Measurements from ENCODE around the gene LDLRAD2.
"Not testable (repeated sequence)": the region's sequence is repeated elsewhere in the genome, so short reads cannot be mapped to it uniquely, and the experiment has no call there.

The LDLRAD2 gene, protein sequence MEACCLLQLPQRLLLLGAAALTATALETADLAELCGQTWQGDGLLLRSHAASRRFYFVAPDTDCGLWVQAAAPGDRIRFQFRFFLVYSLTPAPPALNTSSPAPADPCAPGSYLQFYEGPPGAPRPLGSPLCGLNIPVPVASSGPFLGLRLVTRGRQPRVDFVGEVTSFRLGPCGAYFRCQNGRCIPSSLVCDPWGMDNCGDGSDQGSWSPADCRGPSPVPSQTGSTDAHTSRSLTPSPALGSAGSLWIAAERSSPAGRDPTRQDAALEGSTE

DNA sequence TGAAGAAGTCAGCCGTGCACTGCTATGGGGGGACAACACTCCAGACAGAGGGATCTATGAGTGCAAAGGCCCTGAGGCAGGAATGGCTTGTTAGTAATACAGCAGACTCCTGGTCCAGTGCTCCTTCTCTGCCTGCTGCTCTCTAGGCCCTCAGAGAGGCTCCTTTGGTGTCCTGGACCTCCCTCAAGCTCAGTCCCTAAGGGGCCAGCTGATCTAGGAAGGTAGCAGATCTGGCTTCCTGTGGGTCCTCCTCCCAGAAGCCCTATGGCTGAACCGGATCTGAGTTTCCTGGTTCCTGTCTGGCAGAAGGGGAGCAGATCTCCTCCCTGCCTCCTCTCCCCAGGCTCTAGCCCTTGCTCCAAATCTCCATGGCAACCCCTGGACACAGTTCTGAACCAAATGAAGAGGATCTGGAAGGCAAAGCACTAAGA is at the start of gene LDLRAD2:
Gene LDLRAD2, plus strand, starts transcription at position 391 of the 431 bp plus-strand sequence. CDS start 187 bp downstream, outside the sequence.
- no peak for DNase-seq

DNA sequence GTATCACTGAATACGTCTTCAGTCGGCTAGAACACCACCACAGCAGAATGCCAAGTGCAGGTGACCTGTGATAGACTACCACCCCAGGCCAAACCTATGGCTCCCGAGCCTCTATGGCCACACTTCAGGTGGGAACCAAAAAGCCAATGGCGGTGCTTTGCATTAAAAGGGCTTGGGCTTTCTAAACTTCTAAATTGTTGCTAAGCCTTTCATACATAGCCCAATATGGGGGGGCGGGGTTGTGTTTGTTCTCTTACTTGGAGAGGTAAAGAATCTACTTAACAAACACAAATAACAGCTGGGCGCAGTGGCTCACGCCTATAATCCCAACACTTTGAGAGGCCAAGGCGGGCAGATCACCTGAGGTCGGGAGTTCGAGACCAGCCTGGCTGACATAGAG is 48.8 kb upstream of the LDLRAD2 start:
- DNase-seq = no peak

DNA sequence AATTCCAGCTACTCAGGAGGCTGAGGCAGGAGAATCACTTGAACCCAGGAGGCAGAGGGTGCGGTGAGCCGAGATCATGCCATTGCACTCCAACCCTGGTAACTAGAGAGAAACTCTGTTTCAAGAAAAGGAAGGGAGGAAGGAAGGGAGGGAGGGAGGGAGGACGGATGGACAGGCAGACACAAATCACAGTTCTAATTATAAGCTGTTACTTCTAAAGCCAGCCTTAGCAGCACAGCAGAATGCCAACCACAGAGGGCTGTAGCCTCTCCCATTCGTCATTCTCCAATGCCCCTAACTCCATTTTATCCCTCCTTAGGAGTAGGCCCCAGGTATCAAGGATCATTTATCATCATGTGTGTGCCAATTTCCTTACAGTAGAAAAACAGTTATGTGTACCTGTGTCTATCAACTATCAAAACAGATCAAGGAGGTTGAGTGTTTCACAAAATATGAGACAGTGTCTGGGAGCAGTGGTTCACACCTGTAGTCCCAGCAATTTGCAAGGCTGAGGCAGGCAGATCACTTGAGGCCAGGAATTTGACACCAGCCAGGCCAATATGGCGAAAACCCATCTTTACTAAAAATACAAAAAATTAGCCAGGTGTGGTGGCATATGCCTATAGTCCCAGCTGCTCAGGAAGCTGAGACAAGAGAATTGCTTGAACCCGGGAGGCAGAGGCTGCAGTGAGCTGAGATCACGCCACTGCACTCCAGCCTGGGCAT is 48.2 kb upstream of the LDLRAD2 start:
- no peak for DNase-seq

DNA sequence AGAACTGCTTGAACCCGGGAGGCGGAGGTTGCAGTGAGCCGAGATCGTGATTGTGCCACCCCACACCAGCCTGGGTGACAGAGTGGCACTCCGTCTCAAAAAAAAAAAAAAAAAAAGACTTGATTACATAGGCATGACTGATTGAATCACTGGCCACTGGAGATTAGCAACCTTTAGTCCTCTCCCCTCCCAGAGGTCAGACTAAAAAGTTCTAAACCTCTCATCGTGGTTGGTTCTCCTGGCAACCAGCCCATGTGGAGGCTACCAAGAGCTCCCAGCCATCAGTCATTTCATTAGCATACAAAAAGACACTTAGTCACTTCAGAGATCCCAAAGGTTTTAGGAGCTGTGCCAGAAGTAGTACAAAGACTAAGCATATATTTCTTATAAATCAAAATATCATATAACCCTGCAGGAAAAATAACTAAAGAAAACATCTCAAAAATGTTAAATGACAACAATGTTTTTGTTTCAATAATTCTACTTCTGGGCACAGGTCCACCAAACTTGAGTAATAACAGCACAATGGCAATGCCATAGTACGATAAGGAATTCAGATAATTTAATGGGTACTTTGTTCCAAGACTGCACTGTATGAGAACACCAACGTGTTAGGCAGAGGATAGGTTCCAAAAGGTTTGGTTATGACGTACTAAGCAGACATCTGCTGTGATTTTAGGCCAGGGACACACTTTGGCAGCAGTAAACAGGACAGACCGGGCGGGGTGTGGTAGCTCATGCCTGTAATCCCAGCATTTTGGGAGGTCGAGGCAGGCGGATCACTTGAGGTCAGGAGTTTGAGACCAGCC is 47.2 kb upstream of the LDLRAD2 start:
- DNase-seq = peak; percentile 92

DNA sequence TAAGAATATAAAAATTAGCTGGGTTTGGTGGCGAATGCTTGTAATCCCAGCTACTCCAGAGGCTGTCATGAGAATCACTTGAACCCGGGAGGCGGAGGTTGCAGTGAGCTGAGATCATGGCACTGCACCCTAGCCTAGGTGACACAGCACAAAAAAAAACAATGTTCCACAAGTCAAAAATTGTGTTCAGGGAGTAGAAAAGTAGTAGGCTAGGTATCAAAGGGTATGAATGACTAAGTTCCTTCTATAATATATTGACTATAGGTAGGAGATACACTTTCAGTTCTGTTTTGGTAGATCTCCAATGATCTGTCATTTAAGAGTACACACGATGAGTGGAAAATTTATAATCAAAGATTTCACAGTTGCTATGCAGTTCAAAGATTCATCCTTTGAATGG is 45.9 kb upstream of the LDLRAD2 start:
- DNase-seq = no peak

DNA sequence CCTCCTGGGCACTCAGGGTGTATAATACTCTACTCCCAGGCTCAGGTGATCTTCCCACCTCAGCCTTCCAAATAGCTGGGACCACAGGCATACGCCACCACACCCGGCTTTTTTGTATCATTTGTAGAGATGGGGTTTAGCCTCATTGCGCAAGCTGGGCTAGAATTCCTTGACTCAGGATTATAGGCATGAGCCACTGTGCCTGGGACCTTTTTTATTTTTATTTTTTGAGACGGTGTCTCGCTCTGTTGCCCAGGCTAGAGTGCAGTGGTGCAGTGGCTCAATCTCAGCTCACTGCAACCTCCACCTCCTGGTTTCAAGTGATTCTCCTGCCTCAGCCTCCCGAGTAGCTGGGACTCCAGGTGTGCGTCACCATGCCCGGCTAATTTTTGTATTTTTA is 45.0 kb upstream of the LDLRAD2 start:
- not testable (repeated sequence) for DNase-seq

DNA sequence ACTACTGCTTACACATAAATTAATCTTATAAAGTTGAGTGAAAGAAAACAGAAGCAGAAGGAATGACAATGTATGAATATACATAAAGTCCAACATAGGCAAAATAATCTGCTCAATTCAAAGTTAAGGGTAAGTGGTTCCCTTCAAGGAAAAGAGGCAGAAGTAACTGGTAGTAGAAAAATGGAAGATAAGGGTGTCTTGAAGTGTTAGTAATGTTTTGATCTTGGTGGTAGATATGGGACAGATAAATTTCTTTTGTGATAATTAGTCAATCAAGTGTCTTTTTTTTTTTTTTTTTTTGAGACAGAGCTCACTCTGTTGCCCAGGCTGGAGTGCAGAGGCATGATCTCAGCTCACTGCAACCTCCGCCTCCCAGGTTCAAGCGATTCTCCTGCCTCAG is 41.9 kb upstream of the LDLRAD2 start:
- no peak for DNase-seq

DNA sequence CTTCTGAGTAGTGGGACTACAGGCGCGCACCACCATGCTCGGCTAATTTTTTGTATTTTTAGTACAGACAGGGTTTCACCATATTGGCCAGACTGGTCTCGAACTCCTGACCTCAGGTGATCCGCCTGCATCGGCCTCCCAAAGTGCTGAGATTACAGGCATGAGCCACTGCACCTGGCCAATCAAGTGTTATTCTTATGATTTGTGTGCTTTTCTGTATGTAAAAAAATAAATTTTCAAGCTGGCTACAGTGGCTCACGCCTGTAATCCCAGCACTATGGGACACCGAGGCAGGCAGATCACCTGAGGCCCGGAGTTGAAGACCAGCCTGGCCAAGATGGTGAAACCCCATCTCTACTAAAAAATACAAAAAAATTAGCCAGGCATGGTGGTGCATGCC is 41.5 kb upstream of the LDLRAD2 start:
- DNase-seq = not testable (repeated sequence)

DNA sequence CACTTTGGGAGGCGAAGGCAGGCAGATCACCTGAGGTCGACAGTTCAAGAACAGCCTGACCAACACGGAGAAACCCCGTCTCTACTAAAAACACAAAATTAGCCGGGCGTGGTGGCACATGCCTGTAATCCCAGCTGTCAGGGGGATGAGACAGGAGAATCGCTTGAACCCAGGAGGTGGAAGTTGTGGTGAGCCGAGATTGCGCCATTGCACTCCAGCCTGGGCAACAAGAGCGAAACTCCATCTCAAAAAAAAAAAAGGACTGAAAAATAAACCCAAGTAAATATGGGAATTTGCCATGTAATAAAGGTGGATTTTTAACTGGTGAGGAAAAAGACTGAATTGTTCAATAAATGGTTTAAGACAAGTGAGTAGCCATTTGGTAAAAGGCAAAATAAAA is 40.4 kb upstream of the LDLRAD2 start:
- DNase-seq = not testable (repeated sequence)

DNA sequence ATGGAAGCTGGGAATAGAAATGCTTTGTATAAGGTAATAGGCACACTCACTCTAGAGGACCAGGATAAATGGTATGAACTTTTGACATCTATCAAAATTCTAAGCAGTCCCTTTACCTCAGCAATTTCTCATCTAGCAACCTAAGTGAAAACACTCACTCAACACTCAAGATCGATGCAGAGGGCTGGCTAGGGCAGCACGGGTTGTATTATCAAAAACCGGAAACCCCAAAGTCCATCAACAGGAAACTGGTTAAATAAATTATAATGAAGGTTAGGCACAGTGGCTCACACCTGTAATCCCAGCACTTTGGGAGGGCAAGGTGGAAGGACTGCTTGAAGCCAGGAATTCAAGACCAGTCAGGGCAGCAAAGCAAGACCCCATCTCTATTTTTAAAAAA is 38.5 kb upstream of the LDLRAD2 start:
- no peak for DNase-seq

DNA sequence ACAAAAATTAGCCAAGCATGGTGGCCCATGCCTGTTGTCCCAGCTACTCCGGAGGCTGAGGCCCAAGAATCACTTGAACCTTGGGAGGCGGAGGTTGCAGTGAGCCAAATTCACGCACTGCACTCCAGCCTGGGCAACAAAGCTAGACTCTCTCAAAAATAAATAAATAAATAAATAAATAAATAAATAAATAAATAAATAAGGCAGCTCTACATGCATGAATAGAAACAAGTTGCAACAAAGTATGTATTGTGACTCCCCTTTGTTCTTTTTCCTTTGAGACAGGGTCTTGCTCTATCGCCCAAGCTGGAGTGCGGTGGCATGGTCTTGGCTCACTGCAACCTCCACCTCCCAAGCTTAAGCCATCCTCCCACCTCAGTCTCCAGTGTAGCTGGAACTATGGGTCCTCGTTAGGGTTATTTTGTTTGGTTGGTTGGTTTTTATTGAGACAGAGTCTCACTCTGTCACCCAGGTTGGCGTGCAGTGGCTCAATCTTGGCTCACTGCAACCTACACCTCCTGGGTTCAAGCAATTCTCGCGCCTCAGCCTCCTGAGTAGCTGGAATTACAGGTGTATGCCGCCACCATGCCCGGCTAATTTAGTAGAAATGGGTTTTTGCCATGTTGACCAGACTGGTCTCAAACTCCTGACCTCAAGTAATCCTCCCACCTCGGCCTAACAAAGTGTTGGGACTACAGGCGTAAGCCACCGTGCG is 37.1 kb upstream of the LDLRAD2 start:
- no peak for DNase-seq

DNA sequence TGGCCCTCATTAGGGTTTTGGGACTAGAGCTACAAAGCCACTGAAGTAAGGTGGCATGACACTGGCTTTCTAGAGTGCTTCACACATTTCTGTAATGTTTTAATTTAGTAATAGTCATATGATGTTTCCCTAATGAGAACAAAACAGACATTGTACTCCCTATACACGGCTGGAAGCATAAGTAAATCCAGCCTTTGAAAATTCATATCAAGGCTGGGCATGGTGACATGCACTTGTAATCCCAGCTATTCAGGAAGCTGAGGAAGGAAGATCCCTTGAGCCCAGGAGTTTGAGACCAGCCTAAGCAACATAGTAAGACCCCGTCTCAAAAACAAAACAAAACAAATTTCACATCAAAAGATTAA is 36.5 kb upstream of the LDLRAD2 start:
- DNase-seq = no peak

DNA sequence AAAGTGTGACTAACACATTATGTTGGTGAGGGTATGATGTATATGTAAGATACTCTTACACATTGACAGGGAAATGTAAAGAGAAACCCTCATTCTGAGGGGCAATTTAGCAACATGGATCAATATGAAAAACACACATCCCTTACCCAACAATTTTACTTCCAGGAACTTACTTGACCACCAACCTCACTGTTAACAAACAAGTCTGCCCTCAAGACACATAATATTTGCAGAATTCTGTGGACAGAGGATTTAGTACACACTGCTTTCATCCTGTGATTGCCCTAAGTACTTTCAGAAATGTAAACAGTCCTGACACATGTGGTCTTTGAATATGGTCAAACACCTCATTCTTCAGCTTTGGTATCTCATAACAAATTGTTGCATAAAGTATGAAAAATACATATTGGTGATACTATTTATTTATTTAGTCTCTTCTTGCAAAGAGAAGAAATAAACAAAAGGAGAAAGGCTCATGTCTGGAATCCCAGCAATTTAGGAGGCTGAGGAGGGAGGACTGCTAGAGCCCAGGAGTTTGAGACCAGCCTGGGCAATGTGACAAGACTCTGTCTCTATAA is 36.0 kb upstream of the LDLRAD2 start:
- peak; percentile 39 for DNase-seq

DNA sequence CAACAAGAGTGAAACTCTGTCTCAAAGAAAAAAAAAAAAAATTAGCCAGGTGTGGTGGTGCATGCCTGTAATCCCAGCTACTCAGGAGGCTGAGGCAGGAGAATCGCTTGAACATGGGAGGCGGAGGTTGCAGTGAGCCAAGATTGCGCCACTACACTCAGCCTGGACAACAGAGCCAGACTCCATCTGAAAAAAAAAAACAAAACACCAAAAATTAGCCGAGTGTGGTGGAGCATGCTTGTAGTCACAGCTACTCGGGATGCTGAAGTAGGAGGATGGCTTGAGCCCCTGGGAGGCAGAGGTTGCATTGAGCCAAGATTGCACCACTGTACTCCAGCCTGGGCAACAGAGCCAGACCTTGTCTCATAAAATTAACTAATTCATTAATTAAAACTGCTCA is 35.1 kb upstream of the LDLRAD2 start:
- not testable (repeated sequence) for DNase-seq

DNA sequence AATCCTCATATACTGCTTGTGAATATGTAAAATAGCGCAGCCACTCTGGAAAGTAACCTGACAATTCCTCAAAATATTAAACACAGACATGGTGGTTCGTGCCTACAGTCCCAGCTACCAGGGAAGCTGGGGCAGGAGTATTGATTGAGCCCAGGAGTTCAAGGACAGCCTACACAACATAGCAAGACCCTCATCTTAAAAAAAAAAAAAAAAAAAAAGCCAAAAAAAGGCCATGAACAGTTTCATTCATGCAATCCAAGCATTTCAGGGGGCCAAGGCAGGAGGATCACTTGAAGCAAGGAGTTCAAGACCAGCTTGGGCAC is 33.7 kb upstream of the LDLRAD2 start:
- DNase-seq = no peak

DNA sequence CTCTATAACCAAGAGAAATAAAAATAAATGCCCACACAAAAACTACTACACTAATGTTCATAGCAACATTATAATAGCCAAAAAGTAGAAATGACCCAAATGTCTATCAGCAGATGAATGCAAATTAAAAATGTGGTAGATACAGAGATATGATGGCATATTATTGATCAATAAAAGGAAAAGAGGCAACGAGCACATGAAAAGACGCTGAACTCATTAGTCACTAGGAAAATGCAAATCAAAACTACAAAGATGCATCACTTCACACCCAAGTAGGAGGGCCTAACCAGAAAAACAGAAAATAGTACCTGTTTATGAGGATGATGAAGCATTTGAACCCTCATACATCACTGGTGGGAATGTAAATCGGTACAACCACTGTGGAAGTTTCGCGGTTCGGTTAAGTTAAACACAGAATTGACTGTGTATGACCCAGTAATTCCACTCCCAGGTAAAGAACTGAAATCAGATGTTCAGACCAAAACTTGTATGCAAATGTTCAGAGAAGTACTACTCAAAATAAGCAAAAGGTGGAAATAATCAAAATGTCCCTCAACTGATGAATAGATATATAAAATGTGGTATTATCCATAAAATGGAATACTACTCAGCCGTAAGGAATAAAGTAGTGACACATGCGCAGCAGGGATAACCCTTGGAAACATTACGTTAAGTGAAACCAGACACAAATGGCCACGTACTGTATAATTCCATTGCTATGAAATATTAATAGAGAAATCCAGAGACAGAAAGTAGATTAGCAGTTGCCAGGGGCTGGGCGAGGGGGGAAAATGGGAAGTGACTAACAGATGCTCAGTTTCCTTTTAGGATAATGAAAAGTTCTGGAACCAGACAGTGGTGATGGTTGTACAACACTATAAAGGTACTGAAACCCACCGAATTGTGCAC is 32.2 kb upstream of the LDLRAD2 start:
- DNase-seq = no peak

DNA sequence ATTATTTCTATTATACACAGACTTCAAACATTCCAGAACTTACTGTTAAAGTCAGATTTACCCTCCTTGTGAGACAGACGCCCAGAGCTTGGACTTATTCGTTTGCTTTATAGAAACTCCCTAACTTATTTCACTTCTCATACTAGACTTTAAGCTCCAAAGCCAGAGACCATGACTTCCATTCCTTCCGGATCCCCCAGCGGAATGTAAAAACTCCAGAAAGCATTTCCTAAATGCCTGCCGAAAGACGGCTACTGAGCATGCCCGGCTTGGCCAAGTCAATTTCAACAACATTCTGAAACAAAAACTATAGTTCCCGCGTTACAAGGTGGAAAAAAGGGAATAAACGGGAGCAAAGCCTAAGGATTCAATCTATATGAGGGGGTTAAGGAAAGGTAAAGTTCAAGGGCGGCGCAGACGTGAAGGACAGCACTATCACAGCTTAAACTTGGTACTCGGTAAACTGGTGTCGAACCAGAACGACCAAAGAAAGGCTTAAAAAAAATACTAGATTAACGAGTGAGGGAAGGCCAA is 30.2 kb upstream of the LDLRAD2 start:
- peak; percentile 56 for DNase-seq

DNA sequence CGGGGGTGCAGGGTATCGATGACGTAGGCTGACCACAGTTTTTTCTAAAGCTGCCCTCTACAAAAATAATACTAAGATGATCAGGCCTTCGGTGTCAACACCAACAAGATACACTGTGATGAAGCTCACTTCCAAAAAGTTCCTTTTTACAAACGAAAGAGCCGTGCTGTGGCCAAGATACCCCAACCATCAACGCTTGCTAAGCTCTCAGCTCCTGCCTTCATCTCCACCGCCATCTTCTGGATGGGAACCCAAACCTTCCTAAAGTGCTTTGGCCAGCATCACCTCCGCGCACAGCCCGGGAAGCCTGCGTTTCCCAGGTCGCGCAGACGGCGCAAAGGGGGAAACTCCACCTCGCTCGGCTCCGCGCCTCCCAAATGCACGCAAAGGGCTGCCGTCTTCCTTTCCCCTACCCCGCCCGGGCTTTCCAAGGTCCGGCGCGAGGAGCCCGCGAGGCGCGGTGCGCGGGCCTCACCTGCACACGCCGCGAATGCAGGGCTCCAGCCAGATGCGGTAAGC is 29.7 kb upstream of the LDLRAD2 start:
- DNase-seq = peak; percentile 55

DNA sequence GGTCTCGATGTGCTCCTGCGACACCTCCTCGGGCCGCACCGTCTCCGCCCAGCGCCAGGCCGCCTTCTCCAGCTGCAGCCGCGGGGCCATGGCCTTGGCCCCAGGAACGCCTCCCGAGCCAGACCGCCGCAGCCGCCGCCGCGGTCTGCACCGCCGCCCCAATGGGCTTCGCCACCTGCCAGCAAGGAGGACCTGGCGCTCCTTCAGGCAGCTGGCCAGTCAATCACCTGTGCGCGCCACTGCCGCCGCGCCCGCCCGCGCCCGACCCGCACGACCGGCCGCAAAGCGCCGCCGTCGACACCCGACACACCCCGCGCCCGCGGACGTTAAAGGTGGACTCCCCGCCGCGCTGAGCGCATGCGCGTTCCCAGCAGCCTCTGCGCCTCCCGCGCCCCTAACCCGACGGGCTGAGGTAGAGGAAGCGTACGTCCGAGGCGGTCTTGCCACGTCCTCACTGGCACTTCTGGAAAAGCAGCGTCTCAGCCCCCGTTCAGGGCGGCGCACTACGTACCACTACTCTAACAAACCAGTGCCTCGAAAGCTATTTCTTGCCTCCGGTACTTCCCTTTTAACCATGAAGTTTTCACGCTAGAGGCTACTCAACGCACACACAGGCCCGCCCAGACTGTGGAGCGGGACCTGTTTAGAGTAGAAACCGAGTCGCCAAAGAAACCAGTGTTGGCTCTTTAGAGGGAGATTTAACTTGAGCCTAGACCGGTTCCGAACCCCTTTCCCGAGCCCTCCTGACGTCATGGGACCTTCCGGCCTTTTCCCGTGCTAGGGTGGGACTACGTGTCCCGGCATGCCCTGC is 29.0 kb upstream of the LDLRAD2 start, which contains the start of gene USP48:
Gene USP48, minus strand, starts transcription at position 282 of the 811 bp plus-strand sequence. Its CDS starts 192 bp downstream, at position 90.
- DNase-seq = peak; percentile 96
